Activated CD4-positive, alpha-beta T cell treated with anti-CD3 and anti-CD28 coated beads, Interleukin-2, amount 10 ng/mL, durations not matched to agents 24 days and 14 days (primary cell): ENCODE measurements around the gene NDUFA8. TPM values are rescaled to one million over a fixed set of nuclear protein-coding genes. Genes with fewer than 3 reads are reported as not detected.

Experiments
- DNase-seq: peaks from one replicate; pipeline ENCODE4 v3.0.0; 2022
- H3K27ac Mint-ChIP-seq: one replicate; pipeline ENCODE4 v1.8.0; 2022; ENCODE audit warnings: mild to moderate bottlenecking, mixed read lengths
- H3K27me3 Mint-ChIP-seq: one replicate; pipeline ENCODE4 v1.8.0; 2022; ENCODE audit warnings: mixed read lengths
- H3K36me3 Mint-ChIP-seq: one replicate; pipeline ENCODE4 v1.8.0; 2022; ENCODE audit warnings: low read depth, mild to moderate bottlenecking, mixed read lengths
- H3K4me1 Mint-ChIP-seq: one replicate; pipeline ENCODE4 v1.8.0; 2021; ENCODE audit warnings: mixed read lengths
- H3K4me3 Mint-ChIP-seq: one replicate; pipeline ENCODE4 v1.8.0; 2022; ENCODE audit warnings: mild to moderate bottlenecking, moderate library complexity, mixed read lengths
- H3K9me3 Mint-ChIP-seq: one replicate; pipeline ENCODE4 v1.8.0; 2021; ENCODE audit warnings: mixed read lengths
- intact Hi-C: fragments of 100-400 bp; cut with micrococcal nuclease; formaldehyde crosslinking; loops from one replicate; pipeline ENCODE4 v1.15.1; 2023
- total RNA-seq: library from RNA; stranded (reverse); gene quantifications from 2 replicates; pipeline ENCODE4 v1.2.3, GENCODE V29; 2022

The NDUFA8 gene
- total RNA-seq, 1 donor from 2014 or later, result 51.9 TPM

GRCh38 chr9:122138560-122139268, 20.9 kb downstream of the NDUFA8 start:
- intact Hi-C loops, result no loop called here
- Mint-ChIP-seq H3K27me3 (no peaks in the 10 kb centered on the region), H3K4me3 (no peak overlapping the region), H3K9me3 (no peaks in the 10 kb centered on the region), H3K36me3 (peaks cover 9% of the 10 kb centered on the region), H3K4me1 (no peaks in the 10 kb centered on the region), H3K27ac (no peak overlapping the region)
- DNase-seq, result no peak

- peaks cover 13% of the 10 kb centered on the region for H3K27me3 Mint-ChIP-seq
- intact Hi-C loops, result no loop called here
- no peak overlapping the region for H3K4me3 Mint-ChIP-seq
- no peaks in the 10 kb centered on the region for H3K9me3 Mint-ChIP-seq
- H3K4me1 Mint-ChIP-seq, result no peaks in the 10 kb centered on the region
- H3K36me3 Mint-ChIP-seq, result no peaks in the 10 kb centered on the region
- no peak for DNase-seq
- no peak overlapping the region for H3K27ac Mint-ChIP-seq
Measured at GRCh38 chr9:122135529-122135859, 24.1 kb downstream of the NDUFA8 start.

- no peaks in the 10 kb centered on the region for H3K36me3 Mint-ChIP-seq
- intact Hi-C loops, result no loop called here
- no peaks in the 10 kb centered on the region for H3K9me3 Mint-ChIP-seq
- DNase-seq, result no peak
- H3K27ac Mint-ChIP-seq, result no peak overlapping the region
- no peak overlapping the region for H3K4me3 Mint-ChIP-seq
- no peaks in the 10 kb centered on the region for H3K4me1 Mint-ChIP-seq
- H3K27me3 Mint-ChIP-seq, result peaks cover 13% of the 10 kb centered on the region
Measured at GRCh38 chr9:122134822-122135528, 24.6 kb downstream of the NDUFA8 start.

GRCh38 chr9:122133984-122134535, 25.5 kb downstream of the NDUFA8 start:
- Mint-ChIP-seq H3K4me3 (no peak overlapping the region), H3K27me3 (peaks cover 16% of the 10 kb centered on the region), H3K36me3 (no peaks in the 10 kb centered on the region), H3K4me1 (no peaks in the 10 kb centered on the region), H3K9me3 (no peaks in the 10 kb centered on the region), H3K27ac (no peak overlapping the region)
- intact Hi-C loops, result no loop called here
- DNase-seq, result no peak

- H3K27ac Mint-ChIP-seq, result no peak overlapping the region
- H3K36me3 Mint-ChIP-seq, result no peaks in the 10 kb centered on the region
- intact Hi-C loops, result no loop called here
- no peaks in the 10 kb centered on the region for H3K4me1 Mint-ChIP-seq
- DNase-seq, result no peak
- H3K9me3 Mint-ChIP-seq, result no peaks in the 10 kb centered on the region
- no peak overlapping the region for H3K4me3 Mint-ChIP-seq
- H3K27me3 Mint-ChIP-seq, result peaks cover 19% of the 10 kb centered on the region
Measured at GRCh38 chr9:122133263-122133983, 26.2 kb downstream of the NDUFA8 start.

GRCh38 chr9:122132539-122132938, 27.0 kb downstream of the NDUFA8 start:
- Mint-ChIP-seq H3K27ac (no peak overlapping the region), H3K9me3 (no peaks in the 10 kb centered on the region), H3K4me3 (no peak overlapping the region), H3K27me3 (peaks cover 25% of the 10 kb centered on the region), H3K4me1 (no peaks in the 10 kb centered on the region), H3K36me3 (no peaks in the 10 kb centered on the region)
- intact Hi-C loops, result no loop called here
- DNase-seq, result no peak

- peaks cover 33% of the 10 kb centered on the region for H3K27me3 Mint-ChIP-seq
- no peak overlapping the region for H3K4me3 Mint-ChIP-seq
- peaks cover 2% of the 10 kb centered on the region for H3K4me1 Mint-ChIP-seq
- no peaks in the 10 kb centered on the region for H3K36me3 Mint-ChIP-seq
- no peak overlapping the region for H3K27ac Mint-ChIP-seq
- no peak for DNase-seq
- H3K9me3 Mint-ChIP-seq, result no peaks in the 10 kb centered on the region
- intact Hi-C loops, result no loop called here
Measured at GRCh38 chr9:122131401-122132001, 28.1 kb downstream of the NDUFA8 start.

- Mint-ChIP-seq H3K27ac (no peak overlapping the region), H3K36me3 (no peaks in the 10 kb centered on the region), H3K4me3 (no peak overlapping the region), H3K4me1 (peaks cover 8% of the 10 kb centered on the region), H3K27me3 (peaks cover 40% of the 10 kb centered on the region), H3K9me3 (no peaks in the 10 kb centered on the region)
- no peak for DNase-seq
- intact Hi-C loops, result no loop called here
Measured at GRCh38 chr9:122130837-122131236, 28.7 kb downstream of the NDUFA8 start.

- intact Hi-C loops, result loop anchor here (10.0 kb wide), 1 partner anchor 325 kb away; no protein-coding TSS in a partner anchor
- no peak overlapping the region for H3K27ac Mint-ChIP-seq
- peaks cover 12% of the 10 kb centered on the region for H3K4me1 Mint-ChIP-seq
- no peaks in the 10 kb centered on the region for H3K36me3 Mint-ChIP-seq
- no peaks in the 10 kb centered on the region for H3K9me3 Mint-ChIP-seq
- peaks cover 46% of the 10 kb centered on the region for H3K27me3 Mint-ChIP-seq
- no peak for DNase-seq
- no peak overlapping the region for H3K4me3 Mint-ChIP-seq
Measured at GRCh38 chr9:122129969-122130368, 29.6 kb downstream of the NDUFA8 start.

GRCh38 chr9:122128969-122129343, 30.6 kb downstream of the NDUFA8 start:
- no peak overlapping the region for H3K4me3 Mint-ChIP-seq
- peaks cover 53% of the 10 kb centered on the region for H3K27me3 Mint-ChIP-seq
- no peaks in the 10 kb centered on the region for H3K9me3 Mint-ChIP-seq
- intact Hi-C loops, result loop anchor here (10.0 kb wide), 1 partner anchor 326 kb away; no protein-coding TSS in a partner anchor
- no peak for DNase-seq
- H3K27ac Mint-ChIP-seq, result no peak overlapping the region
- peaks cover 13% of the 10 kb centered on the region for H3K4me1 Mint-ChIP-seq
- no peaks in the 10 kb centered on the region for H3K36me3 Mint-ChIP-seq

GRCh38 chr9:122128007-122128968, 31.3 kb downstream of the NDUFA8 start:
- intact Hi-C loops, result loop anchor here (10.0 kb wide), 1 partner anchor 327 kb away; no protein-coding TSS in a partner anchor
- H3K27ac Mint-ChIP-seq, result no peak overlapping the region
- no peak for DNase-seq
- H3K36me3 Mint-ChIP-seq, result no peaks in the 10 kb centered on the region
- H3K4me1 Mint-ChIP-seq, result peaks cover 13% of the 10 kb centered on the region
- H3K27me3 Mint-ChIP-seq, result peaks cover 53% of the 10 kb centered on the region
- no peak overlapping the region for H3K4me3 Mint-ChIP-seq
- no peaks in the 10 kb centered on the region for H3K9me3 Mint-ChIP-seq

- peaks cover 53% of the 10 kb centered on the region for H3K27me3 Mint-ChIP-seq
- no peaks in the 10 kb centered on the region for H3K9me3 Mint-ChIP-seq
- intact Hi-C loops, result loop anchor here (2.0 to 10.0 kb wide), 2 partner anchors 31 to 327 kb away; partner anchors contain the start of genes MORN5 and NDUFA8
- no peak for DNase-seq
- no peak overlapping the region for H3K4me3 Mint-ChIP-seq
- H3K27ac Mint-ChIP-seq, result no peak overlapping the region
- H3K36me3 Mint-ChIP-seq, result no peaks in the 10 kb centered on the region
- peaks cover 16% of the 10 kb centered on the region for H3K4me1 Mint-ChIP-seq
Measured at GRCh38 chr9:122127396-122127798, 32.2 kb downstream of the NDUFA8 start.
